NCI-H128 (cell line): ENCODE measurements around the gene C1QB.

Source experiments
- DNase-seq: peaks from one replicate; lab custom pipeline; 2025; ENCODE audit not compliant: unreplicated experiment; lab: John Stamatoyannopoulos, UW

Gene C1QB

GRCh38 chr1:22633697-22634463, 19.2 kb upstream of the C1QB start:
- DNase-seq, result no peak

DNA sequence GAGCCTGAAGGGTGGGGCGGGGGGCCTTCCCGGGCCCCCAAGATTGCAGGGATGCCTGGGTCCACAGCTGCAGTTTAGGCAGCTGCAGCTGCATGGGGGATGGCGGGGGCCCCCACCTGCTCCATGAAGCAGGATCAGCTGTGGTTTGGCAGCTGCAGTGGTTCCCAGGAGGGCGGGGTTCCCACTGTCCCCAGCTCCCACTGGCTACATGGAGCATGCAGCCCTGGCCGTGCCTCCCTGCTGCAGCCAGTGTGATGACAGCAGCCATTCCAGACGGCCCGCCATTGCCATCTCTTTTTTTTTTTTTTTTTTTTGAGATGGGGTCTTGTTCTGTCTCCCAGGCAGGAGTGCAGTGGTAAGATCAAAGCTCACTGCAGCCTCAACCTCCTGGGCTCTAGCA, 17.6 kb upstream of the C1QB start:
- DNase-seq, result no peak

GRCh38 chr1:22636353-22636752, 16.7 kb upstream of the C1QB start, which contains the start of gene C1QA:
TSS of gene C1QA (plus strand) at chr1:22636628. CDS start at chr1:22637617, 989 bp downstream.
- no peak for DNase-seq

GRCh38 chr1:22636927-22637326, 16.1 kb upstream of the C1QB start:
- no peak for DNase-seq

GRCh38 chr1:22637907-22638445, 15.1 kb upstream of the C1QB start:
- no peak for DNase-seq

DNA sequence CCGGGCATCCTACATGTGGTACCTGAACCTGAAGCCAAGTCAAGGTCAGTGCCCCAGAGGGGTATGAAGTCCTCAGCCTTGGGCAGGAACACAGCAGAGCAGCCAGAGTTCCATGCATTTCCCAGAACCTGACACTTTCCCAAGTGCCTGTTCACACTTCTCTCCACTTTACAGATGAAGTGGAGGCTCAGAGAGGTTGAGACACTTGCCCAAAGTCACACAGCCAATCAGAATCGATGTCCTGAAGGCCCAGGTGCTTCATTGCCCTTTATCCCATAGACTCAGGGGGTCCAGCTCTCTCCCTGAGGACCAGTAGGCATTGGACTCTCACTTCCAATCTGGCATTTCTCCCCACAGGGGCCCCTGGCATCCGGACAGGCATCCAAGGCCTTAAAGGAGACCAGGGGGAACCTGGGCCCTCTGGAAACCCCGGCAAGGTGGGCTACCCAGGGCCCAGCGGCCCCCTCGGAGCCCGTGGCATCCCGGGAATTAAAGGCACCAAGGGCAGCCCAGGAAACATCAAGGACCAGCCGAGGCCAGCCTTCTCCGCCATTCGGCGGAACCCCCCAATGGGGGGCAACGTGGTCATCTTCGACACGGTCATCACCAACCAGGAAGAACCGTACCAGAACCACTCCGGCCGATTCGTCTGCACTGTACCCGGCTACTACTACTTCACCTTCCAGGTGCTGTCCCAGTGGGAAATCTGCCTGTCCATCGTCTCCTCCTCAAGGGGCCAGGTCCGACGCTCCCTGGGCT, 14.4 kb upstream of the C1QB start:
- no peak for DNase-seq

GRCh38 chr1:22639286-22639685, 13.8 kb upstream of the C1QB start:
- DNase-seq, result no peak

- no peak for DNase-seq
These were observed 11.8 kb upstream of the C1QB start for GRCh38 chr1:22641247-22641646.

GRCh38 chr1:22641906-22642636, 11.0 kb upstream of the C1QB start:
- peak; percentile 58 for DNase-seq

DNA sequence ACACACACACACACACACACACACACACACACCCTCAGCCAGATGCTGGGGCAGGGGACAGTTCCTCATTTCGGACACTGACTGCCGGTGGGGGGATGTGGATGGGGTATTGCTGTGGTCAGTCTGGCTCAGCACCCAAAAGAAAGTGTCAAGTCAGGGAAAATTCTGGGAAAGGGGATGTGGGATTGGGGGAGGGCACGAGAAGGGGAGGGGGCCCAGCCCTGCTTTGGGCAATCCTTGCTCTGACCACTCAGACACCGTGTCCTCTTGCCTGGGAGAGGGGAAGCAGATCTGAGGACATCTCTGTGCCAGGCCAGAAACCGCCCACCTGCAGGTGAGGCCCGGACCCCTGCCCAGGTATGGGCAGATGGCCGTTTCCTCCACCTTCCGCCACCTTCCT, 9.7 kb upstream of the C1QB start, which contains the start of gene C1QC:
TSS of gene C1QC (plus strand) at position 253 of the 400 bp plus-strand sequence. CDS start 391 bp downstream, outside the sequence.
- no peak for DNase-seq

GRCh38 chr1:22643928-22644327, 9.1 kb upstream of the C1QB start:
- DNase-seq, result no peak

DNA sequence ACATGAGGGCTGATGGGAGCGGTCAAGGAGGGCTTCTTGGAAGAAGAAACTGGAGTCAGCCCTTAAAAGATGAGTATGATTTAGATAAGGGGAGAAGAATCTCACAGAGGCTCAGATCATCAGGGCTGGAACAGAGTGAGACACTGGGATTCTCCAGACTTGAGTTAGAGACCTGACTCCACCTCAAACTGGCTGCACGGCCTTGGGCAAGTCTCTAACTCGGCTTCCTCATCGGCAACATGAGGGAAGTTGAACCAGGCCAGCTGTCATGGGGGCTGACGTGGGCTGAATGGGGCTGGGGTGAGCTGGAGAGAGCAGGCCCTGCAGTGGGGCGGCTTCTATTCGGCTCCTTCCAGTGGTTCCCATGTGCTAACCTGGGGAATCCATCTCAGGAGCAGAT, 7.1 kb upstream of the C1QB start:
- DNase-seq, result no peak

GRCh38 chr1:22646384-22646783, 6.7 kb upstream of the C1QB start:
- DNase-seq, result no peak

- no peak for DNase-seq
These were observed 2.8 kb upstream of the C1QB start for GRCh38 chr1:22650089-22650693.

DNA sequence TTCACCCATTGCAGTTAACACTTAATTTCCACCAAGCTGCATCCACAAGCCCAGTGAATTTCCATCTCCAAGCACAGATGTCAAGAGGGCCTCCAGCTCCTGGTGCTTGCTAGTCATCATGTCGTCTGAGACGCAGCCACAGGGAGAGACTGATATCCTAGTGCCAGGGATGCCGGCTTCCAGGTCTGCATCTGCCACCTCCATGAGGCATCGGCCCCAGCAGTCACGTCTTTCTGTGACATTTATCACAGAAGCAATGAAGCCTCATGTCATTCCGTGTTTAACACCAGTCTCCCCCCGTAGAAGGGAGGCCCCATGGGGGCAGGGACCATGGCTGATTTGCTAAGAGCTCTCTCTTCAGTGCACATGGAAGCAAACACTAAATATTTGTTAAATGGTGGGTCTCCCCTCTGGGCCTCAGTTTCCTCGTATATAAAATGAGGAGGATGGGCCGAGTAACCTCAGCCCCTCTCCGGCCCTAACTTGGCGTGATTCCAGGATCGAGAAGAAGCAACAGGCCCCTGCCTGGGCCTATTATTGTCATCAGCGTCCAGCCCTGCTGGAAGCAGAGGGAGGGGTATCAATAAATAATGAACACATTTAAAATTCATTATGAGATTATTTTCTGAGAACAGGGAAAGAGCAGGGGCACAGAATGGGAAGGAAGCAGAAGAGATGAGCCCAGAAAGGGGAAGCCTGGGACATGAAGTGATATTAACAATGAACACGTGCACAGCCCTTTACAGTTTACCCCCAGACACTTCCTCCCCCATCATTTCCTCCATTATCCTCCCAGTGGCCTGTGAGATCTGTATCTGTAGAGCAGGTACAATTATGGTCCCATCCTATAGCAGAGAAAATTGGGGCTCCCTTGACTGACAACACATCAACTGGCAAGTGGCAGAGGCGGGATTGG, 837 bp upstream of the C1QB start:
- DNase-seq, result no peak

DNA sequence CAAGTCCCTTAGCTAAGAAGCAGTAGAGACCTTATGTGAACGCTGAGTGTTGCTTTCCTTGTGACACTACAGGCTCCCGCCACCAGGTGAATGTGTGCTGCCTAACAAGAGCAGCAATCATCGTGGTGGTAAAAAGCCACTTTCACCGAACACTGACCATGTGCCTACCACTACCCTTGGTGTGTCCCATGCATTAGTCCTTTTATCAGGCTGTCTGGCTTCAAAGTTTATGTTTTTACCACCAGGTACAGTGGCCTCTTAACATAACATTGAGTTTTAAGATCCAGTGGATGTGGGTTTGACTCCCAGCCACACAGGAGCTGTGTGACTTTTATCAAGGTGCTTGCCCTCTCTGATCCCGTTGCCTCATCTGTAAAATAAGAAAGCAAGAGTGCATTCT, 1.7 kb downstream of the C1QB start:
- DNase-seq, result no peak

DNA sequence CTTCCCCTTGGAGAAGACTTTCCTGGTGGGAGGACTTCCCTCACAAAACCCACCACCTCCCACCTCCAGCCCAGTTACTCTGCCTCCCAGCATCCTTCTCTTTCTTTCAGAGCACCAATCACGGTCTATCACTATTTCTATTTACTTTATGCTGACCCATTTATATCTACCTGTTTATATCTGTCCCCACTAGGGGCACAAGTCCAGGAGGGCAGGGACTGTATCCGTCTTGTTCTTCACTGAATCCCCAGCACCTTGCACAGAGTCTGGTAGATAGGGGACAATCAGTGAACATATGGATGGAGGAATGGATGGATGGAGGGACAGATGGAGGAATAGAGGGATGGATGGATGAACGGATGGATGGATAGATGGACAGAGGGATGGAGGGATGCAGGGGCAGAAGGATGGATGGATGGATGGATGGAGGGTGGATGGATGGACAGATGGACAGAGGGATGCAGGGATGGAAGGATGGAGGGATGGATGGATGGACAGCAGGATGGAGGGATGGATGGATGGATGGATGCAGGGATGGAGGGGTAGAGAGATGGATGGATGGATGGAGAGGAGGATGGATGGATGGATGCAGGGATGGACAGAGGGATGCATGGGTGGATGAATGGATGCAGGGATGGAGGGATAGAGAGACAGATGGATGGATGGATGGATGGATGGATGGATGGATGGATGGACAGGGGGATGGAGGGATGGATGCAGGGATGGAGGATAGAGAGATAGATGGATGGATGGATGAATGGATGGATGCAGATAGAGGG, 5.5 kb downstream of the C1QB start:
- no peak for DNase-seq

GRCh38 chr1:22660716-22661241, 7.7 kb downstream of the C1QB start:
- DNase-seq, result no peak

GRCh38 chr1:22661880-22662279, 8.8 kb downstream of the C1QB start:
- DNase-seq, result no peak
